Measurements from ENCODE around the gene APBA2.

The APBA2 gene

GRCh38 chr15:28952666-28953491, 67.1 kb downstream of the APBA2 start:
- H2BK12ac ChIP-seq (ENCODE audit: low read length in 2 of 2): no peak overlapping the region
- no peak overlapping the region for H2BK5ac ChIP-seq (ENCODE audit: low read depth, low read length, poor library complexity, severe bottlenecking)
- 84% methylated on average over 5 of the region's 7 CpGs for WGBS
- H3K79me1 ChIP-seq (replicated peaks; ENCODE audit: low read length, poor library complexity, severe bottlenecking): peaks cover 2% of the 10 kb centered on the region
- peaks cover 15% of the 10 kb centered on the region for H3K4me1 ChIP-seq (ENCODE audit: control insufficient read depth, insufficient read depth, low read depth, low read length)
- H4K91ac ChIP-seq (ENCODE audit: low read length): peak overlapping the region; percentile 6
- no peak overlapping the region for H2AK5ac ChIP-seq (ENCODE audit: low read length, severe bottlenecking)
- H3K4ac ChIP-seq (ENCODE audit: low read depth in 1 of 2, low read length in 2 of 2): no peak overlapping the region
- no peak overlapping the region for H2BK15ac ChIP-seq (ENCODE audit: low read depth, poor library complexity, severe bottlenecking)
- peak overlapping the region; percentile 50 for H4K8ac ChIP-seq (ENCODE audit: low read length)
- H3K18ac ChIP-seq (ENCODE audit: low read depth in 1 of 2, low read length in 2 of 2): no peak overlapping the region
- H3K4me3 ChIP-seq (ENCODE audit: insufficient read depth in 1 of 2, low read depth in 1 of 2, low read length in 2 of 2): no peak overlapping the region
- no peaks in the 10 kb centered on the region for H3K36me3 ChIP-seq (ENCODE audit: control insufficient read depth in 1 of 2, insufficient read depth in 2 of 2, low read depth in 1 of 2, low read length in 2 of 2)
- H2AFZ ChIP-seq (ENCODE audit: low read depth, low read length): no peak overlapping the region
- H3K23ac ChIP-seq (ENCODE audit: low read length in 2 of 2): no peak overlapping the region
- H3K27ac ChIP-seq (ENCODE audit: low read length, poor library complexity, severe bottlenecking): no peak overlapping the region
- H3K27me3 ChIP-seq (ENCODE audit: control insufficient read depth in 1 of 2, insufficient read depth in 1 of 2, low read length in 2 of 2): peaks cover 8 to 10% of the 10 kb centered on the region in 2 experiments
- no peak for DNase-seq
- no peak overlapping the region for H3K4me2 ChIP-seq (ENCODE audit: low read length, poor library complexity, severe bottlenecking)
- no peak overlapping the region for H3K14ac ChIP-seq (ENCODE audit: low read length in 2 of 2)
- H2BK120ac ChIP-seq (ENCODE audit: low read depth, low read length): no peak overlapping the region
- no peaks in the 10 kb centered on the region for H3K9me3 ChIP-seq (ENCODE audit: control insufficient read depth, low read length)
- H3K9ac ChIP-seq (ENCODE audit: low read length): no peak overlapping the region

GRCh38 chr15:28953573-28954195, 67.9 kb downstream of the APBA2 start:
- Histone ChIP-seq H2BK12ac (ENCODE audit: low read length in 2 of 2) (peak overlapping the region; percentile 87 to 93), H3K14ac (ENCODE audit: low read length in 2 of 2) (peak overlapping the region in 1 of 2 experiments; percentile 70), H3K4me3 (ENCODE audit: insufficient read depth in 1 of 2, low read depth in 1 of 2, low read length in 2 of 2) (no peak overlapping the region), H3K9ac (ENCODE audit: low read length) (no peak overlapping the region), H3K18ac (ENCODE audit: low read depth in 1 of 2, low read length in 2 of 2) (peak overlapping the region; percentile 69 to 80), H3K4me1 (ENCODE audit: control insufficient read depth, insufficient read depth, low read depth, low read length) (peaks cover 14% of the 10 kb centered on the region), H2BK15ac (ENCODE audit: low read depth, poor library complexity, severe bottlenecking) (no peak overlapping the region), H3K4ac (ENCODE audit: low read depth in 1 of 2, low read length in 2 of 2) (peak overlapping the region; percentile 68 to 91), H3K36me3 (ENCODE audit: control insufficient read depth in 1 of 2, insufficient read depth in 2 of 2, low read depth in 1 of 2, low read length in 2 of 2) (no peaks in the 10 kb centered on the region), H2BK5ac (ENCODE audit: low read depth, low read length, poor library complexity, severe bottlenecking) (no peak overlapping the region), H3K27ac (ENCODE audit: low read length, poor library complexity, severe bottlenecking) (no peak overlapping the region), H3K27me3 (ENCODE audit: control insufficient read depth in 1 of 2, insufficient read depth in 1 of 2, low read length in 2 of 2) (peaks cover 8 to 10% of the 10 kb centered on the region in 2 experiments), H4K91ac (ENCODE audit: low read length) (peak overlapping the region; percentile 65), H3K4me2 (ENCODE audit: low read length, poor library complexity, severe bottlenecking) (no peak overlapping the region), H2AFZ (ENCODE audit: low read depth, low read length) (no peak overlapping the region), H2BK120ac (ENCODE audit: low read depth, low read length) (peak overlapping the region; percentile 40), H3K79me1 (replicated peaks; ENCODE audit: low read length, poor library complexity, severe bottlenecking) (peaks cover 2% of the 10 kb centered on the region), H3K9me3 (ENCODE audit: control insufficient read depth, low read length) (no peaks in the 10 kb centered on the region), H4K8ac (ENCODE audit: low read length) (peak overlapping the region; percentile 50), H3K23ac (ENCODE audit: low read length in 2 of 2) (peak overlapping the region in 1 of 2 experiments; percentile 54), H2AK5ac (ENCODE audit: low read length, severe bottlenecking) (no peak overlapping the region)
- 96% methylated on average over 15 of the region's 15 CpGs for WGBS
- DNase-seq: no peak

GRCh38 chr15:28954466-28955159, 68.8 kb downstream of the APBA2 start:
- Histone ChIP-seq H3K23ac (ENCODE audit: low read length in 2 of 2) (peak overlapping the region in 1 of 2 experiments; percentile 46), H2BK5ac (ENCODE audit: low read depth, low read length, poor library complexity, severe bottlenecking) (no peak overlapping the region), H3K14ac (ENCODE audit: low read length in 2 of 2) (peak overlapping the region in 1 of 2 experiments; percentile 84), H4K91ac (ENCODE audit: low read length) (peak overlapping the region; percentile 91), H2BK15ac (ENCODE audit: low read depth, poor library complexity, severe bottlenecking) (peak overlapping the region; percentile 38), H2BK120ac (ENCODE audit: low read depth, low read length) (peak overlapping the region; percentile 96), H3K18ac (ENCODE audit: low read depth in 1 of 2, low read length in 2 of 2) (peak overlapping the region; percentile 80 to 86), H3K4ac (ENCODE audit: low read depth in 1 of 2, low read length in 2 of 2) (peak overlapping the region; percentile 75 to 97), H3K9ac (ENCODE audit: low read length) (no peak overlapping the region), H3K9me3 (ENCODE audit: control insufficient read depth, low read length) (no peaks in the 10 kb centered on the region), H3K79me1 (replicated peaks; ENCODE audit: low read length, poor library complexity, severe bottlenecking) (peaks cover 2% of the 10 kb centered on the region), H3K4me1 (ENCODE audit: control insufficient read depth, insufficient read depth, low read depth, low read length) (peaks cover 12% of the 10 kb centered on the region), H3K4me2 (ENCODE audit: low read length, poor library complexity, severe bottlenecking) (no peak overlapping the region), H2BK12ac (ENCODE audit: low read length in 2 of 2) (peak overlapping the region; percentile 76 to 93), H3K4me3 (ENCODE audit: insufficient read depth in 1 of 2, low read depth in 1 of 2, low read length in 2 of 2) (no peak overlapping the region), H3K36me3 (ENCODE audit: control insufficient read depth in 1 of 2, insufficient read depth in 2 of 2, low read depth in 1 of 2, low read length in 2 of 2) (no peaks in the 10 kb centered on the region), H2AFZ (ENCODE audit: low read depth, low read length) (no peak overlapping the region), H3K27me3 (ENCODE audit: control insufficient read depth in 1 of 2, insufficient read depth in 1 of 2, low read length in 2 of 2) (peaks cover 8 to 10% of the 10 kb centered on the region in 2 experiments), H3K27ac (ENCODE audit: low read length, poor library complexity, severe bottlenecking) (no peak overlapping the region), H2AK5ac (ENCODE audit: low read length, severe bottlenecking) (peak overlapping the region; percentile 55), H4K8ac (ENCODE audit: low read length) (peak overlapping the region; percentile 97)
- 83% methylated on average over 10 of the region's 12 CpGs for WGBS
- no peak for DNase-seq
